HG03064 (cell line): Measurements from ENCODE around the gene MTERF4.

ENCODE experiments used
- ATAC-seq: cut with Tn5 transposase; IDR thresholded peaks from one replicate; pipeline ENCODE4 v1.9.1; 2021; ENCODE audit warnings: low read depth; ENCODE audit not compliant: unreplicated experiment

The MTERF4 gene

DNA sequence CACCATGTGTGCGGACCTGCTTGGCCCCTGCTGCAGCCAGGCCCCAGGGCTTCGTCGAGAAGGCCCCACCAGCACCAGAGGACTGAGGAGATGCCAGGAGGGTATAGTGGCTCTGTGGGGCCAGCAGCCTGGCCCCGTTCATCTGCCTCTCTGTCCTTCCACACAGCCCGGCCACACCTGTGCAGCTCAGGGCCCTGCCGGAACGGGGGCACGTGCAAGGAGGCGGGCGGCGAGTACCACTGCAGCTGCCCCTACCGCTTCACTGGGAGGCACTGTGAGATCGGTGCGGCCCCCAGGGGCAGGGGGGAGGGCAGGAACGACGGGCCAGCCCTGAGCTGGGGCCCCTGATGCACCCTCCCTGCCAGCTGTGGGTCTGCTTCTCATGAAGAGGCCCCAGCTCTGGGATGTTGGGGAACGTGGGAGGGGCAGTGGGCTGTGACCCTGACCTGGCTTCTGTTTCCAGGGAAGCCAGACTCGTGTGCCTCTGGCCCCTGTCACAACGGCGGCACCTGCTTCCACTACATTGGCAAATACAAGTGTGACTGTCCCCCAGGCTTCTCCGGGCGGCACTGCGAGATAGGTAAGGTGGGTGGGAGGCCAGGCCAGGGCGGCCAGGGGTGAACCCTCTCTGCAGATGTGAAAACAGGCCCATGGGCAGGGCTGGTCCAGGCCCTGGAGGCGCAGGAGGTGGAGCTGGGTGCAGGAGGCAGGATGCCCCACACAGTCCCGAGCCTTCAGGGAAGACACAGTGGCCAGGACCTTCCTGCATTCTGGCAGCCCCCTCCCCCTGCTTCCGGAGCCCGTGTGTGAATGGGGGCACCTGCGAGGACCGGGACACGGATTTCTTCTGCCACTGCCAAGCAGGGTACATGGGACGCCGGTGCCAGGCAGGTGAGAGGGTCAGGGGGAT is 50.3 kb downstream of the MTERF4 start:
- no peak for ATAC-seq

DNA sequence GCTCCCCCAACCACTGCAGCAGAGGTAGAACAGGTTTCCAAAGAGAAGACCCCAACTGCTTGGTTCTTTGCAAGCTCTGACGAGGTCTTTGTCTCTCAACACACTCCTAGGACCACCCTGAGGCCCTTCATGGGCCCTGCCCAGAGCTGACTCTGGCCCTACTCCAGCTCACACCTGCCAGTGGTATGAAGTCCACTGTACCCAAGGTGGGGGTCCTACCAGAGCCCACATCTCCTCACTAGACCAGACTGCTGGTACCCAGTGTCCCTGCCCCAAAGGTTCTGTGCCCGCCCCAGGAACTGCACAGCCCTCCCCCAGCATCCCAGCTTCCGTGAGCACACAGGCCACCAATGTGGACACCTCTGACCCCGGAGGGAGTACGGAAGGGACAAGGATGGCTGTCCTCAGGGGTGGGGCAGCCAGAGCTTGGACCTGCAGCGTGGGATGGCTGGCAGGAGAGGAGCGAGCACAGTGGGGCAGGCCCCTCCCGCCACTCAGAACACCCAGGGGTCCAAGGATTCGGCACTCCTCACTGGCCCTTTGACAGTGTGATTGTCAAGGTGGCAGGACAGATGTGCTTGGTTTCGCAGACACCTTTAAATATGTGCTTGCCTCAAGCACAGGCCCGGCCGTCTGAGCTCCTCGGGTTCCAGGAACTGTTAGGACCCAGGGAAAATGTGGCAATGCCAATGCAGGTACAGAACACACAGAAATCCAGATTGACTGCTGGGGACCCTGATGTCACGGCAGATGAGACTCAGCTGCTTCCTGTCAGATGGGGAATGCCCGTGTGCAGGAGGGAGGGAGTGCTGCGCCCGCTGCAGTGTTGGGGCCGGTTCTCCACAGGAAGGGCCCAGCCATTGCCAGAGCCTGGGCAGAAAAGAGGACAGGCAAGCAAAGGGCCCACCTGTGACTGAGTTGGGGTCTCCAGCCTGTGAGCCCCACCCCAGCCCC is 51.2 kb downstream of the MTERF4 start:
- ATAC-seq, result no peak

DNA sequence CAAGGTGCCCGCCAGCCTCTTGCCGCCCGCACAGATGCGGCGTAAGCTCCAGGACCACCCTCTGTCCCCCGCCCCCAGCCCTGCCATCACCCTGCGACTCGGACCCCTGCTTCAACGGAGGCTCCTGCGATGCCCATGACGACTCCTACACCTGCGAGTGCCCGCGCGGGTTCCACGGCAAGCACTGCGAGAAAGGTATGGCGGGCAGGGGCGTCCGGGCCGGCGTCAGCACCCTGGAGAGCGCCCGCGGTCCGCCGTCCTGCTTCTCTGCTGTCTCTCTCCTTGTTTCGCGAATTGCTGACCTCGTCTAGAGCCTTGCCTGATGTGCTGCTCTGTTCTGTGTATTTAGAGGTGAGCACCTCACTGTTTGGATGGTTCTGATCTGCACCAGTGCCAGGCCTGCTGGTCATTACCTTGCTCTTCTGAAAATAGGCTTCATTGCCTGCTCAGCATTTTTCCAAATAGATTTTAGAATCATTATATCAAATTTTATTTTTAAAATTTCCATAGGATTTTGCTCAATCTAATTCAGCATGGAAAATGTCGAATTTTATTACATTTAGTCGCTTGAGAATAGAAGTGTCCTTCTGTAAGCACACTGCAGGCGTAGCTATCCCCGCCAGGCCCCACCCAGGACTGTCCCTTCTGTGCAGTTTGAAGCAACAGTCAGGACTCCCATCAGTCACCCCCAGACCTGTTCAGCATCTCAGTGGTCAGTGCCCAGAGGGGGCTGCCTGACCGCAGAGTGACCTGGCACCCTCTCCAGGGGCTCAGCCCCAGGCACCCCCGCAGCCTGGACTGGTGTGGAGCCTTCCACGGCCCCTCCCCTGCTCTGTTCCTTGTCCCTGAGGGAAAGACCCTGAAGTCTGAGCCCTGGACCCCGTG is 52.1 kb downstream of the MTERF4 start:
- ATAC-seq, result no peak

DNA sequence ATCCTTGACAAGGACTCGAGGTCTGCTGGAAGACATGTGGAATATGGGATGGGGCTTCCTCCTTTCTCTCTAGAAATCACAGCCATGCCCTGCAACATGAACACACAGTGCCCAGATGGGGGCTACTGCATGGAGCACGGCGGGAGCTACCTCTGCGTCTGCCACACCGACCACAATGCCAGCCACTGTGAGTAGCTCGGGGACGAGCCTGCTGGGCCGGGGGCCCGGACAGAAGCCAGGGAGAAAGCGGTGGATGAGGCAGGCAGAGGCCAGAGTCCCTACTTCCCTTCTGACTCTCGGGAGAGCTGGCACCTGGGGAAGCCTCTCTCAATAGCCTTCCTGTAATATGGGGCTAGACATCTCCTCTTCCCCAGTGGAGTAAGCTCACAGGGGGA is 53.1 kb downstream of the MTERF4 start:
- no peak for ATAC-seq

- no peak for ATAC-seq
Measured at GRCh38 chr2:241048149-241048948, 53.7 kb downstream of the MTERF4 start.

DNA sequence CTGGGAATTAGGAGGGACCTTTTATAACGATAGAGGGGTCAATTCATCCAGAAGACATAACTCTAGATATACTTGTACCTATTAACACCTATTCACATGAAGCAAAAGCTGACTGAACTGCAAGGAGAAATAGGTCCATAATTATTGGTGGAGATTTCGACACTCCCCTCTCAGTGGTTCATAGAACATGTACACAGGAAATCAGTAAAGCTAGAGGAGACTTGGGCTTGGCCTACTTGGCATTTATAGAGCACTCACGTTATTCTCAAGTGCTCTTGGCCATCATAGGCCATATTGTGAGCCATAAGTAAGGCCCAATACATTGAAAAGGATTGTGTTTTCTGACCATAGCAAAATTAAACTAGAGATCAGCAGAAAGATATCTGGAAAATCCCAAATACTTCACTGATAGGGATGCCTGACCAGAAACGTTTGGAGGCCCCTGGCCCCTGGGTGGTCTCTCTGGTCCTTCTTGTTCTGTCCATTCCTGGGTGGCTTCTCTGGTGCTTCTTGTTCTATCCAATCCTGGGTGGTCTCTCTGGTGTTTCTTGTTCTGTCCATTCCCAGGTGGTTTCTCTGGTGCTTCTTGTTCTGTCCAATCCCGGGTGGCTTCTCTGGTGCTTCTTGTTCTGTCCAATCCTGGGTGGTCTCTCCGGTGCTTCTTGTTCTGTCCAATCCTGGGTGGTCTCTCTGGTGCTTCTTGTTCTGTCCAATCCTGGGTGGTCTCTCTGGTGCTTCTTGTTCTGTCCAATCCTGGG is 54.7 kb downstream of the MTERF4 start:
- no peak for ATAC-seq
